ENCODE data around the gene APAF1. TPM values are rescaled to one million over a fixed set of nuclear protein-coding genes. Genes with fewer than 3 reads are reported as not detected.

The APAF1 gene
- total RNA-seq, 1 donor = 24.1 TPM

- peak; percentile 67 for TF ChIP-seq CTCF (IDR thresholded peaks at IDR 0.05; ENCODE audit: insufficient read depth, low read length)
- peak; percentile 68 for DNase-seq (ENCODE audit: low read depth)
- H3K4me3 ChIP-seq (ENCODE audit: low read depth, low read length) = no peak overlapping the region
Measured at GRCh38 chr12:98725476-98726247, 80.6 kb downstream of the APAF1 start.

GRCh38 chr12:98727196-98727595 lies 82.1 kb downstream of the APAF1 start:
- TF ChIP-seq CTCF (IDR thresholded peaks at IDR 0.05; ENCODE audit: insufficient read depth, low read length) = no peak
- no peak for DNase-seq (ENCODE audit: low read depth)
- H3K4me3 ChIP-seq (ENCODE audit: low read depth, low read length) = no peak overlapping the region

GRCh38 chr12:98730412-98730811 lies 85.3 kb downstream of the APAF1 start:
- H3K4me3 ChIP-seq (ENCODE audit: low read depth, low read length) = no peak overlapping the region
- TF ChIP-seq CTCF (IDR thresholded peaks at IDR 0.05; ENCODE audit: insufficient read depth, low read length) = no peak
- no peak for DNase-seq (ENCODE audit: low read depth)

- TF ChIP-seq CTCF (IDR thresholded peaks at IDR 0.05; ENCODE audit: insufficient read depth, low read length) = no peak
- no peak overlapping the region for H3K4me3 ChIP-seq (ENCODE audit: low read depth, low read length)
- peak; percentile 25 for DNase-seq (ENCODE audit: low read depth)
Measured at GRCh38 chr12:98733667-98734350, 88.7 kb downstream of the APAF1 start.

- DNase-seq (ENCODE audit: low read depth) = no peak
- TF ChIP-seq CTCF (IDR thresholded peaks at IDR 0.05; ENCODE audit: insufficient read depth, low read length) = no peak
- H3K4me3 ChIP-seq (ENCODE audit: low read depth, low read length) = no peak overlapping the region
Measured at GRCh38 chr12:98735821-98736220, 90.7 kb downstream of the APAF1 start.

- TF ChIP-seq CTCF (IDR thresholded peaks at IDR 0.05; ENCODE audit: insufficient read depth, low read length) = no peak
- H3K4me3 ChIP-seq (ENCODE audit: low read depth, low read length) = no peak overlapping the region
- DNase-seq (ENCODE audit: low read depth) = no peak
Measured at GRCh38 chr12:98736352-98737321, 91.5 kb downstream of the APAF1 start.

All from fibroblast of the aortic adventitia (primary cell).